Stimulated activated effector memory CD8-positive, alpha-beta T cell treated with anti-CD3 and anti-CD28 coated beads, Interleukin-12 subunit alpha, Interleukin-12 subunit beta, amount 100 ng/mL, for 72 hours (primary cell): ENCODE data around the gene GAL3ST1.
A peak's percentile ranks its signal among the peaks of the same experiment; 100 is the strongest.
"Not testable (repeated sequence)": the region's sequence is repeated elsewhere in the genome, so short reads cannot be mapped to it uniquely, and the experiment has no call there.

Experiments
- ATAC-seq: fragments of 150-1000 bp; cut with Tn5 transposase; 2 replicates; pipeline ENCODE4 v1.10.0; 2021
- DNase-seq, 2 donors: peaks; one replicate each; pipeline ENCODE4 v3.0.0; 2021 to 2022; ENCODE audit warnings: low spot score in 2 of 2
- H3K27ac Mint-ChIP-seq: one replicate; pipeline ENCODE4 v1.8.0; 2022; ENCODE audit warnings: mild to moderate bottlenecking, mixed read lengths
- H3K36me3 Mint-ChIP-seq: one replicate; pipeline ENCODE4 v1.8.0; 2022; ENCODE audit warnings: mild to moderate bottlenecking, mixed read lengths
- H3K4me1 Mint-ChIP-seq: one replicate; pipeline ENCODE4 v1.8.0; 2022; ENCODE audit warnings: mixed read lengths
- H3K4me3 Mint-ChIP-seq: one replicate; pipeline ENCODE4 v1.8.0; 2022; ENCODE audit warnings: mild to moderate bottlenecking, mixed read lengths
- H3K9me3 Mint-ChIP-seq: one replicate; pipeline ENCODE4 v1.8.0; 2022; ENCODE audit warnings: mixed read lengths

Gene GAL3ST1, protein sequence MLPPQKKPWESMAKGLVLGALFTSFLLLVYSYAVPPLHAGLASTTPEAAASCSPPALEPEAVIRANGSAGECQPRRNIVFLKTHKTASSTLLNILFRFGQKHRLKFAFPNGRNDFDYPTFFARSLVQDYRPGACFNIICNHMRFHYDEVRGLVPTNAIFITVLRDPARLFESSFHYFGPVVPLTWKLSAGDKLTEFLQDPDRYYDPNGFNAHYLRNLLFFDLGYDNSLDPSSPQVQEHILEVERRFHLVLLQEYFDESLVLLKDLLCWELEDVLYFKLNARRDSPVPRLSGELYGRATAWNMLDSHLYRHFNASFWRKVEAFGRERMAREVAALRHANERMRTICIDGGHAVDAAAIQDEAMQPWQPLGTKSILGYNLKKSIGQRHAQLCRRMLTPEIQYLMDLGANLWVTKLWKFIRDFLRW

DNA sequence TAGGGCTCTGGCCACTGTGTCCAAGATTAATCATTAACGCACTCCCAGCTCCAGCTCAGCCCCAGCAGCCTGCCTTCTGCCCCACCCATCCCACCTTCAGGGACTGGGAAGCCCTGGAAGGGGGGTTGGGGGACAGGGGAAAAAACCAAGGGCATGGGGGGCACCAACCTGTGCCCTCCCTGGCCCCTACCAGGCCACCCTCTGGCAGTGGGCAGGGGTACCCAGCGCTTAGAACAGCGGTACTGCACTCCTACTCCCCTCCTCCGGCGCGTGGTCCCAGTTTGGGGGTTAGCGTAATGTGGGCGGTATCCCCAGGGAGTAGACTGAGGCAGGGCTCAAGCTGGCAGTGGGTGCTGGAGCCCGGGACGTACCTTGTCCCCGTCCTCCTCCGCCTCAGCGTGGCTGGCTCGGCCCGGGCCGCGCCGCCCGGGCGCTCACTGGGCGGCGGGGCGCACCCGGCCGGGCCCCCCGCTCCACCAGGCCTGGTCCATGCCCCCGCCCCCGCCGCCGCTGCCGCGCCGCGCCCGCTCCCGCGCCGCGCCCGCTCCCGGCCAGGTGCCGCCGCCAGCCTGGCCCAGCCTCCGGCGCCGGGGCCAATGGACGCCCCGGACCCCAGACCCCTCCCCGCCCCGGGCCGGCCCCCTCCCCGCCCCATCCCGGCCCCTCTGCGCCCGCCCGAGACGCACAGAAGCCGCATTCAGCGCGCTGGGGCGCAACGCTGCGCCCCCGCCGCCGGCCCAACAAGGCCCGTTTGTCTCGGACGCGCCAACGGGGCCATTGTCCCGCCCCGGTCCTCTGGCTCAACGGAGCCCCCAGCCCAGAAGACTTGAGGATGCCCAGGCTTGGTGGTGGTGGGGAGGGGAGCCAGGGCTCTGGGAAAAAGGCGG is at the start of gene GAL3ST1:
TSS of gene GAL3ST1 (minus strand) at position 571 of the 887 bp plus-strand sequence. CDS start 17,273 bp downstream, outside the sequence.
- Mint-ChIP-seq H3K27ac (peak within 1 kb of the TSS; percentile 26), H3K9me3 (no peaks in the 10 kb centered on the region), H3K36me3 (peaks cover 41% of the 10 kb centered on the region), H3K4me1 (peaks cover 15% of the 10 kb centered on the region), H3K4me3 (no peak within 1 kb of the TSS)
- DNase-seq, result no peak
- no peak for ATAC-seq

DNA sequence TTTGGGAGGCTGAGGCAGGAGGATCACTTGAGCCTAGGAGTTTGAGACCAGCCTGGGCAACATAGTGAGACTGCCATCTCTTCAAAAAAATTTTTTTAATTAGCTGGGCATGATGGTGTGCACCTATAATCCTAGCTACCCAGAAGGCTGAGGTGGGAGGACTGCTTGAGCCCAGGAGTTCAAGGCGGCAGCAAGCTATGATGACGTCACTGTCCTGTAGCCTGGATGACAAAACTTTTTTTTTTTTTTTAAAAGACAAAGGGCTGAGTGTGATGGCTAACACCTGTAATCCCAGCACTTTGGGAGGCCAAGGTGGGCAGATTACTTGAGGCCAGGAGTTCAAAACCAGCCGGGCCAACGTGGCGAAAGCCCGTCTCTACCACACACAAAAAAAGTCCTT is 45.4 kb upstream of the GAL3ST1 start:
- H3K9me3 Mint-ChIP-seq, H3K4me1 Mint-ChIP-seq, H3K4me3 Mint-ChIP-seq, DNase-seq, ATAC-seq, H3K27ac Mint-ChIP-seq, H3K36me3 Mint-ChIP-seq: not testable (repeated sequence)

DNA sequence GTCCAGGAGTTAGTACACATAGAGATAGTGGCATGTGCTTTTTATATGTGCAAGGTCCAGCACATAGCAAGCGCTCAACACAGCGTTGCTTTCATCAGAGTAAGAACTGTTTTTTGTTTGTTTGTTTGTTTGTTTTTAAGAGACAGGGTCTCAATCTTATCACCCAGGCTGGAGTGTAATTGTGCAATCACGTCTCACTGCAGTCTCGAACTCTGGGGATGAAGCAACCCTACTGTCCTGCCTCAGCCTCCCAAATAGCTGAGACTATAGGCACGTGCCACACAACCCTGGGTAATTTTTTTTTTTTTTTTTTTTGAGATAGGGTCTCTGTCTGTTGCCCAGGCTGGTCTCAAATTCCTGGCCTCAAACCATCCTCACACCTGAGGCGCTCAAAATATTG is 43.4 kb upstream of the GAL3ST1 start:
- Mint-ChIP-seq H3K4me3 (no peak overlapping the region), H3K27ac (no peak overlapping the region), H3K36me3 (no peaks in the 10 kb centered on the region), H3K4me1 (no peaks in the 10 kb centered on the region), H3K9me3 (no peaks in the 10 kb centered on the region)
- no peak for DNase-seq
- no peak for ATAC-seq

DNA sequence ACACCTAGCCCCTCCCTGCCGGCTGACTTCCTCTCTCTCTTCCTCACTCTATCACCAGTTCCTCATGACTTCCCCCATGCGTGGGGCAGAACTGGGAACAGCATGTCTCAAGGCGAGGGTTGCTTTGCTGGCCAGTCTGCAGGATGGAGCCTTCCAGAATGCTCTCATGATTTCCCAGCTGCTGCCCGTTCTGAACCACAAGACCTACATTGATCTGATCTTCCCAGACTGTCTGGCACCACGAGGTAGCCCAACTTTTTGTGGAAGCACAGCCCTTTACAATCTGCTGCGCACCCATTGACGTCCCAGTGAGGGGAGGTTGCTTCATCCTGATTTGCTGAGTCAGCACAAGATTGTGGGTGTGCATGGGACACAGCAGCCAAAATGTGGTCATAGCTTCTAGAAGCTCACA is 41.1 kb upstream of the GAL3ST1 start:
- DNase-seq (no peak), ATAC-seq (no peak)
- Mint-ChIP-seq H3K27ac (no peak overlapping the region), H3K9me3 (no peaks in the 10 kb centered on the region), H3K4me1 (no peaks in the 10 kb centered on the region), H3K36me3 (no peaks in the 10 kb centered on the region), H3K4me3 (no peak overlapping the region)

DNA sequence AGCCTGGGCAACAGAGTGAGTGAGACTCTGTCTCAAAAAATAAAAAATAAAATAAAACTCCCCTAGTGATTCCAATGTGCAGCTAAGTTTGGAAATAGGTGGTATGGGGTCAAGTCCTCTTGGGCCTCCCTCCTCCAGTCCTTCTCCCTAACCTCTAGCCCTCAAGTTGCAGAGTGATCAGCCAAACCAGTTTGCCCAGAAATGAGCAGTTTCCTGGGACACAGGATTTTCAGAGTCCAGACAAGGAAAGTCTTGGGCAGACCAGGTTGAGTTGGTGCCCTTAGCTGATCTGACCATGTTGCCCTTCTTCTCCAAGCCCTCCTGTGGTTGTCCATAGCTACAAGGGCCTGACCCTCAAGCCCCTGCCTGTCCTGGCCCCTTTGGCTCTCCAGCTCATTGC is 40.4 kb upstream of the GAL3ST1 start:
- Mint-ChIP-seq H3K27ac (no peak overlapping the region), H3K4me3 (no peak overlapping the region)

DNA sequence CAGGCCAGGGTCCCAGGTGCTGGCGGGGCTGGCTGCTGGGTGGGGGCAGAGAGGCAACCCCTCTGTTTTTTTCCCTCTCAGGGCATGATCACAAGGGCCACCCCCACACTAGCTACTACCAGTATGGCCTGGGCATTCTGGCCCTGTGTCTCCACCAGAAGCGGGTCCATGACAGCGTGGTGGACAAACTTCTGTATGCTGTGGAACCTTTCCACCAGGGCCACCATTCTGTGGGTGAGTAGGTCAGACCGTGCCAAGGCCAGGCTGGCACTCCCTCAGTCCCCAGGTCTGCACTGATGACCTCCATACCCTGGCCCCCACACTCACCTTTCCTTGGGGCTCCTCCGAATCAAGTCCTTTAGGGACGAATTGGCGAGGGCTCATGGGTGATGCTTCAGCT is 39.8 kb upstream of the GAL3ST1 start:
- Mint-ChIP-seq H3K27ac (no peak overlapping the region), H3K4me3 (no peak overlapping the region), H3K4me1 (peaks cover 5% of the 10 kb centered on the region), H3K36me3 (peaks cover under 1% of the 10 kb centered on the region), H3K9me3 (no peaks in the 10 kb centered on the region)
- ATAC-seq, result peak; percentile 19
- no peak for DNase-seq

More for the DNA sequence above, 40.4 kb upstream of the GAL3ST1 start:
- no peak for DNase-seq
- Mint-ChIP-seq H3K4me1 (no peaks in the 10 kb centered on the region), H3K36me3 (no peaks in the 10 kb centered on the region), H3K9me3 (no peaks in the 10 kb centered on the region)
- ATAC-seq, result no peak

DNA sequence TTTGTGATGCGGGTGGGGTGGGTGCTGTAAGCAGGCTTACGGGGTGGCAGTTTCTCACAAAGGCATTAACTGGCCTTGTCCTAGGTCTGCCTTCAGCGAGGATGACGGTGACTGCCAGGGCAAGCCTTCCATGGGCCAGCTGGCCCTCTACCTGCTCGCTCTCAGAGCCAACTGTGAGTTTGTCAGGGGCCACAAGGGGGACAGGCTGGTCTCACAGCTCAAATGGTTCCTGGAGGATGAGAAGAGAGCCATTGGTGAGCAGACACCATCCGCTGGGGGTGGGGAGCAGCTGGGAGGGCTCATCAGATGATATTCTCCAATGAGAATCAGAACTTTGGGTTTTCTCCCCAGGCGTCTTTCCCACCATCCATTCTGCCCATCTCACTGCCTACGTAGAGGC is 38.3 kb upstream of the GAL3ST1 start:
- no peak for ATAC-seq
- Mint-ChIP-seq H3K36me3 (peaks cover 5% of the 10 kb centered on the region), H3K4me3 (no peak overlapping the region), H3K9me3 (no peaks in the 10 kb centered on the region), H3K4me1 (peaks cover 10% of the 10 kb centered on the region), H3K27ac (no peak overlapping the region)
- no peak for DNase-seq

DNA sequence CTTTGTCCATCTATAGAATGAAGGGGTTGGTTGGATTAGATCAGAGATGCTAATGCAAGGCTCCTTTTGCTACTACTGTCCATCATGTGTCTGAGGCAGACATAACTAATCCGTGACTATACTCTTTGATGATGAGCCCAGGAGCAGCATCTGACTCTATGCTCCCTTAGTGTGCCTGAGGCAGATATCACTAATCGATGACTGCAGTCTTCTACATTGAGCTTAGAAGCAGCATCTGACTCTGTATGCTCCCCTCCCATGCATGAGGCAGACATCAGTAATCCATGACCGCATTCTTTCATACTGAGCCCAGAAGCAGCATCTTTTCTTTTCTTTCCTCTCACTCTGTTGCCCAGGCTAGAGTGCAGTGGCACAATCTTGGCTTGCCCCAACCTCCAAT is 36.7 kb upstream of the GAL3ST1 start:
- H3K4me1 Mint-ChIP-seq, result peaks cover 22% of the 10 kb centered on the region
- DNase-seq (no peak), ATAC-seq (no peak)
- no peak overlapping the region for H3K4me3 Mint-ChIP-seq
- H3K36me3 Mint-ChIP-seq, result peaks cover 11% of the 10 kb centered on the region
- no peaks in the 10 kb centered on the region for H3K9me3 Mint-ChIP-seq
- H3K27ac Mint-ChIP-seq, result no peak overlapping the region

DNA sequence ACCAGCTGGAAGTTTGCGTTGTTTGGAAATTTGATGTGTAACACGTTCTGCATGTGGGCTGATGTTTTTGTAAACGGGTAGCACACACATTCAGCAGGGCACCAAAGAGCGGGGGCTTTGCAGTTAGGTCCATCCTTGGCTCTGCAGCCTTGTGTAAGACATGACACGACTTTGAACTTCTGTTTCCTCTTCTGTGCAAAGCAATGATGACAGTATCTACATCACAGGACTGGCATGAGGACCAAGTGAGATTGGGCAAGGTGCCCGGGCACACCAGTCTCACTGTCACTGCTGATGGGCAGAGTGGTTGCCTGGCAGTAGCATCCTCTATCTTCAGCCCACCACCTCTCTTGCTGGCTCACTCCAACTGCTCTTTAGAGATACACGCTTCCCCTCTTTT is 35.8 kb upstream of the GAL3ST1 start:
- Mint-ChIP-seq H3K4me1 (peaks cover 26% of the 10 kb centered on the region), H3K27ac (no peak overlapping the region), H3K36me3 (peaks cover 11% of the 10 kb centered on the region), H3K9me3 (no peaks in the 10 kb centered on the region), H3K4me3 (no peak overlapping the region)
- DNase-seq (no peak), ATAC-seq (no peak)

DNA sequence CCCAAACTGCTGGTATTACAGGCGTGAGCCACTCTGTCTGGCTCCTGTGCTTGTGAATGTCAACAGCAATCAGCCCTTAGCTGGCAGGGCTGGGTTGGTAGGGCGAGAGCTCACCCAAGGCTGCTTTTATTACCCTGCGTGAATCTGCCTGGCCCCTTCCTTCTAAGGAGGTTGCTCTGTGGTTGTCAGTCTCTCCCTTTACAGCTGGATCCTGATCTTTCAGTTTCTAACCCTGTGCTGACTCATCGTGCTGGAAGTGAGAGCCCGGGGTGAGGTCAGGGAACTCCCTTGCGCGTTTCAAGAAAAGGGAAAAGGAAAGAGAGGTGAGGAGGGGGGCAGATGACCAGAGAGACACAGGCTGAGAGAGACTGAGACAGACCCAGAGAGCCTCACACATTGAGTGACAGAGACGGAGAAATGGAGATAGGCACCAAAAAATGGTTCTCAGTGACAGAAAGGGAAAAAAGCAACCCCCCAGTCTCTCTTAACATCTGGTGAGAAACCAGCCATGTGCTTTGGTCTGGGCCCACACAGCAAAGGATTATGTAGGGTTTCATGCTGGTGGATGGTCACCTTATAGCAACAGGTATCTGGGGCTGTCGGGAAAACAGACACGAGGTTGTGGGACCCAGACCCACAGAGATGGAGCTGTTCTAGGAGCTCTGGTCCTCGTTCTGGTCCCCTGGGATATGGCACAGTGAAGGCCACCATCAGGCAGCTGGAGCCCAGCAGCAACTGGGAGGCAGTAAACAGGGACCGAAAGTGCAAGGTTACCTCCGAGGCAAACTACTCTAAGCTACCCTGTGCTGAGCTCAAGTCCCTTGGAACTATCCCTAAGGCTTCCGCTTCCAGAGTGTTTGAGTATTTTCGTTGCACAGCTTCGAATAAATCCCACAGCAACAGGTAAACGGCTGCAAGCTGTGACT is 35.1 kb upstream of the GAL3ST1 start:
- H3K36me3 Mint-ChIP-seq, result peaks cover 11% of the 10 kb centered on the region

DNA sequence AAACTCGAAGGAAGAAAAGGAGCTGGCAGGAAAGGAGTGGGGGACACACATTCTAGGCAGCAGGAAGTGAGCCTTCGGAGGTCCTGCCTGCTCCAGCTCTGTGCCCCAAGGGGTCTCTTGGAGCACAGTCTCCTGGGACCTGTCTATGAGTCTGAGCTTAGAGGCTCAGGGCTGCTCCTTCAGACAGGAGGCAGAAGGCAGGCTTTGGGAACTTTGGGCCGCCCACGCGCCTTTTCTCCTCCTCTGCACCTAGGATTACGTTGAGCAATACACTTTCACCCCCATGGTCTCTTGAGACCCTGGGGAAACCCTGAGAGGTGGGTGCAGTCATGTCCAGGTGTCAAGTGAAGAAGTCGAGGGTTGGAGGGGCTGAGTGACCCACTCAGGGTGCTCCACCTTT is 33.5 kb upstream of the GAL3ST1 start:
- no peak for ATAC-seq
- H3K36me3 Mint-ChIP-seq, result peaks cover 11% of the 10 kb centered on the region
- no peaks in the 10 kb centered on the region for H3K9me3 Mint-ChIP-seq
- peaks cover 27% of the 10 kb centered on the region for H3K4me1 Mint-ChIP-seq
- no peak overlapping the region for H3K27ac Mint-ChIP-seq
- DNase-seq, result no peak
- no peak overlapping the region for H3K4me3 Mint-ChIP-seq

More for the DNA sequence above, 35.1 kb upstream of the GAL3ST1 start:
- ATAC-seq (peak; percentile 64), DNase-seq (peak in 1 of 2 donors; percentile 61)
- Mint-ChIP-seq H3K9me3 (no peaks in the 10 kb centered on the region), H3K27ac (peak overlapping the region; percentile 78), H3K4me3 (peak overlapping the region; percentile 30), H3K4me1 (peaks cover 27% of the 10 kb centered on the region)

DNA sequence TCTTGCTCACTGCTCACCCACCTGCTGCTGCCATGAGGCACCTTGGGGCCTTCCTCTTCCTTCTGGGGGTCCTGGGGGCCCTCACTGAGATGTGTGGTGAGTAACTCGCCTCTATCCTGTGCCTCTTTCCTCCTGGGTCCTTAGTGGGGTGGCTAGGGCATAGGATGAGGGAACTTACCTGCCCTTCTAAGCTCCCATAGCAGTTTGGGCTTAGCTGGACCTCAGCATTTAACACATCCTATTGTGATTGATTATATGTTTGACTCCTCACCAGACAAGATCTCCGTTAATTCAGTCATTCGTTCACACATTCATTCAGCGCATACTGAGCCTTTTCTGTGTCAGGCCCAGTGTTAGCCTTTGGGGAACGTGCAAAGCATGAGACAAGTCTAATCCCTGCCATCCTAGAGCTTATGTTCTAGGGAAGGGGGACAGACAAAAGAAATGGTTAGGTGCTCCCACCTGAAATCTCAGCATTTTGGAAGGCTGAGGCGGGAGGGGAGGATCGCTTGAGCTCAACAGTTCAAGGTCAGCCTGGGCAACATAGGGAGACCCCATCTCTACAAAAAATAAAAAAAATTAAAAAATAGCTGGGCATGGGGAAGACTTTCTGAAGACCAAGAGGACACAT is 33.0 kb upstream of the GAL3ST1 start:
- Mint-ChIP-seq H3K9me3 (no peaks in the 10 kb centered on the region), H3K4me1 (peaks cover 27% of the 10 kb centered on the region), H3K36me3 (peaks cover 11% of the 10 kb centered on the region), H3K4me3 (peak overlapping the region; percentile 76), H3K27ac (peak overlapping the region; percentile 81)
- ATAC-seq (no peak), DNase-seq (no peak)

DNA sequence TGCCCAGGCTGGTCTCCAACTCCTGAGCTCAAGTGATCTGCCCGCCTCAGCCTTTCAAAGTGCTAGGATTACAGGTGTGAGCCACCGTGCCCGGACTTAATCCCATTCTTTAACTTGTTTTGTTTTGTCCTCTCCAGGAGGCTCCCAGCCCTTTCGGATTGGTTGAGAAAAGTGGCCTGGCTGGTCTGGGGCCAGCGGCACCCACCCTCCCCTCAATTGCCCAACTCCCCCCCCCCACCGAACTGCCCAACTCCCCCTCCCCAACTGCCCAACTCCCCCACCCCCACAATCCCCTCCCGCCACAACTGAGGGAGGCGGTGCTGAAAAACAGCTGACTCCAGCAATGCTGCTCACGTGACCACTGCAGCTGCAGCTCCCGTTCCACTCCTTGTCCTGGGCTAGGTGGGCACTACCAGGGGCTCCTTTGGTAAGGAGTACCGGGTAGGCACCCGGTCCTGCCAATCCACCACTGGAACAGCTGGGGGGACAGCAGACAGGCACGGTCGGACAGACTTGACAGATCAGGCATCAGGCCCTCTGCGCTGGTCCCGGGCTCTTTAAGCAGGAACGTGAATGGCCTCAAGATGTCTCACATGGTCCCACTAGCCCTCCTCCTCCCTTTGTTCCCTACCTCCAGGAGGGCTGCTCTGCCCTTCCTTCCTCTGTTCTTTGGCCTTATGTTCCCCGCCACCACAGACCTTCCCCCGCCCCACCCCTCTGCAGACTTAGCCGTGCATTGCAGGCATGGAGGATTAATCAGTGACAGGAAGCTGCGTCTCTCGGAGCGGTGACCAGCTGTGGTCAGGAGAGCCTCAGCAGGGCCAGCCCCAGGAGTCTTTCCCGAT is 32.2 kb upstream of the GAL3ST1 start, which contains the start of gene TCN2:
TSS of gene TCN2 (plus strand) at position 720 of the 845 bp plus-strand sequence. CDS start 158 bp downstream, outside the sequence.
- peaks cover 11% of the 10 kb centered on the region for H3K36me3 Mint-ChIP-seq
- peak within 1 kb of the TSS; percentile 81 for H3K27ac Mint-ChIP-seq
- peak; percentile 17 to 55 for DNase-seq
- H3K4me3 Mint-ChIP-seq, result peak within 1 kb of the TSS; percentile 76
- ATAC-seq, result peak; percentile 83
- H3K4me1 Mint-ChIP-seq, result peaks cover 27% of the 10 kb centered on the region
- no peaks in the 10 kb centered on the region for H3K9me3 Mint-ChIP-seq
